GM12878 (cell line): Measurements from ENCODE around the gene SEMA4D. TPM values are rescaled to one million over a fixed set of nuclear protein-coding genes. Genes with fewer than 3 reads are reported as not detected.
A peak's percentile ranks its signal among the peaks of the same experiment; 100 is the strongest.

ENCODE experiments used
- ATAC-seq: fragments of 200-7000 bp; cut with Tn5 transposase; 3 replicates; pipeline ENCODE4 v1.9.1; 2020; ENCODE audit warnings: mild to moderate bottlenecking, moderate library complexity
- BruUV-seq: library from RNA; stranded (reverse); fragments of 400-500 nt; replicated peaks from 2 replicates; lab custom pipeline; 2021; lab: Mats Ljungman, UMichigan
- CTCF ChIA-PET: fragments of 300-600 bp; sonication (Branson Sonifier 250); formaldehyde crosslinking; extraction: SDS; loops from one replicate; lab custom pipeline; 2021; ENCODE audit warnings: inconsistent platforms; lab: Yijun Ruan, JAX
- POLR2A ChIA-PET: fragments of 350-600 bp; formaldehyde crosslinking; extraction: SDS; loops from one replicate; lab custom pipeline; 2021; ENCODE audit warnings: inconsistent platforms; lab: Charles Lee
- RAD21 ChIA-PET: fragments of 300-600 bp; sonication (Branson Sonifier 250); formaldehyde crosslinking; loops from one replicate; lab custom pipeline; 2023; ENCODE audit warnings: antibody characterized with exemption; ENCODE audit not compliant: unreplicated experiment; lab: Charles Lee
- SMC1A ChIA-PET: fragments of 300-600 bp; sonication (Branson Sonifier 250); formaldehyde crosslinking; loops from one replicate; lab custom pipeline; 2023; ENCODE audit not compliant: unreplicated experiment, uncharacterized antibody; lab: Charles Lee
- DNase-seq: peaks from one replicate; pipeline ENCODE4 v3.0.0-alpha.2; 2011; ENCODE audit warnings: low read depth, low spot score
- FAIRE-seq: peaks from 3 replicates; lab custom pipeline; 2011; peaks lifted over from hg19 to GRCh38; lab: Jason Lieb, UNC
- H2AFZ ChIP-seq: 2 replicates; pipeline ENCODE4 v1.6.0; 2011; ENCODE audit warnings: low read depth, low read length, control low read depth; ENCODE audit not compliant: control insufficient read depth
- H3K27ac ChIP-seq: 2 replicates; pipeline ENCODE4 v1.5.1; 2011; ENCODE audit warnings: control low read depth; ENCODE audit not compliant: control insufficient read depth, insufficient read depth
- H3K27me3 ChIP-seq, 2 experiments: replicated peaks in 1 of 2; 2 replicates each; pipeline versions ENCODE4 v1.6.0 to v1.6.1; 2011; ENCODE audit warnings: low read length in 1 of 2; ENCODE audit not compliant: control insufficient read depth in 2 of 2, insufficient read depth in 2 of 2
- H3K36me3 ChIP-seq, 2 experiments: 2 replicates each; pipeline ENCODE4 v1.5.1; 2011; ENCODE audit warnings: low read length in 1 of 2; ENCODE audit not compliant: control insufficient read depth in 2 of 2, insufficient read depth in 2 of 2
- H3K4me1 ChIP-seq: 2 replicates; pipeline ENCODE4 v1.6.1; 2011; ENCODE audit warnings: mild to moderate bottlenecking, low read length, moderate library complexity, mixed read lengths; ENCODE audit not compliant: control insufficient read depth, insufficient read depth
- H3K4me2 ChIP-seq: 2 replicates; pipeline ENCODE4 v1.6.0; 2011; ENCODE audit warnings: control low read depth; ENCODE audit not compliant: control insufficient read depth, insufficient read depth
- H3K4me3 ChIP-seq: fragments of 200-600 bp; sonication (generic); 2 replicates; pipeline ENCODE4 v1.5.1; 2016
- H3K79me2 ChIP-seq: 2 replicates; pipeline ENCODE4 v1.6.0; 2011; ENCODE audit warnings: low read length; ENCODE audit not compliant: control insufficient read depth, insufficient read depth
- H3K9ac ChIP-seq: 2 replicates; pipeline ENCODE4 v1.8.0; 2011; ENCODE audit warnings: low read length, control low read depth, mixed read lengths; ENCODE audit not compliant: control insufficient read depth, insufficient read depth
- H3K9me3 ChIP-seq: replicated peaks from 3 replicates; pipeline ENCODE4 v1.5.1; 2011; ENCODE audit warnings: mild to moderate bottlenecking, low read length; ENCODE audit not compliant: control insufficient read depth, insufficient read depth
- H4K20me1 ChIP-seq: 2 replicates; pipeline ENCODE4 v1.6.0; 2011; ENCODE audit not compliant: control insufficient read depth, insufficient read depth
- BACH1 ChIP-seq: fragments of 450-650 bp; IDR thresholded peaks from 2 replicates; pipeline ENCODE4 v1.6.1; 2017; ENCODE audit warnings: mild to moderate bottlenecking, borderline replicate concordance
- CBX3 ChIP-seq: fragments of 200-600 bp; sonication (generic); IDR thresholded peaks from 2 replicates; pipeline ENCODE4 v1.6.1; 2016; ENCODE audit warnings: low read depth, borderline replicate concordance
- E2F4 ChIP-seq: IDR thresholded peaks from 2 replicates; pipeline ENCODE4 v1.6.1; 2012; ENCODE audit warnings: low read depth, low read length, improper control_type of control experiment
- HDGF ChIP-seq: fragments of 450-650 bp; IDR thresholded peaks from 2 replicates; pipeline ENCODE4 v1.6.1; 2016; ENCODE audit warnings: antibody characterized with exemption
- NR2C2 ChIP-seq: IDR thresholded peaks from 2 replicates; pipeline ENCODE4 v1.6.1; 2011; ENCODE audit warnings: borderline replicate concordance, low read depth; ENCODE audit not compliant: control insufficient read depth, insufficient read length
- PBX3 ChIP-seq: IDR thresholded peaks from 2 replicates; pipeline ENCODE4 v1.6.1; 2011; ENCODE audit warnings: mild to moderate bottlenecking, low read depth, low read length, moderate library complexity; ENCODE audit not compliant: insufficient replicate concordance
- POLR2A ChIP-seq: IDR thresholded peaks from 2 replicates; pipeline ENCODE4 v1.6.1; 2011; ENCODE audit warnings: low read depth, mild to moderate bottlenecking, low read length
- RB1 ChIP-seq: fragments of 450-650 bp; formaldehyde crosslinking; IDR thresholded peaks from 2 replicates; pipeline ENCODE4 v1.6.1; 2017; ENCODE audit warnings: mild to moderate bottlenecking, borderline replicate concordance
- SIN3A ChIP-seq: IDR thresholded peaks from 2 replicates; pipeline ENCODE4 v1.6.1; 2012; ENCODE audit warnings: low read depth, low read length, improper control_type of control experiment
- STAT3 ChIP-seq: IDR thresholded peaks from 2 replicates; pipeline ENCODE4 v1.6.1; 2011; ENCODE audit warnings: low read depth, low read length, improper control_type of control experiment
- ZBED1 ChIP-seq: IDR thresholded peaks from 2 replicates; pipeline ENCODE4 v1.6.1; 2016; ENCODE audit warnings: borderline replicate concordance
- ZBTB4 ChIP-seq: fragments of 450-650 bp; formaldehyde crosslinking; IDR thresholded peaks from 2 replicates; pipeline ENCODE4 v1.4.0; 2022; ENCODE audit warnings: mild to moderate bottlenecking, moderate library complexity
- ZZZ3 ChIP-seq: IDR thresholded peaks from 2 replicates; pipeline ENCODE4 v1.6.1; 2011; ENCODE audit warnings: low read depth; ENCODE audit not compliant: control insufficient read depth, insufficient read length
- WGBS: methylation state at CpG from one replicate; pipeline ENCODE4 v1.1.6; 2016; ENCODE audit warnings: low lambda C conversion rate; ENCODE audit not compliant: insufficient replicate concordance, insufficient coverage; ENCODE audit errors: missing lambda C conversion rate; 5-methylcytosine and 5-hydroxymethylcytosine counted together
- in situ Hi-C: fragments of 300-500 bp; cut with MboI; formaldehyde crosslinking; loops from 9 replicates; pipeline ENCODE4 v1.14.3; 2018; ENCODE audit warnings: mixed read lengths
- intact Hi-C: fragments of 100-400 bp; cut with micrococcal nuclease; formaldehyde crosslinking; loops from one replicate; pipeline ENCODE4 v1.14.2; 2022; ENCODE audit not compliant: unreplicated experiment
- polyA plus RNA-seq, 11 experiments: library from polyadenylated mRNA; depleted of rRNA in 4 of 11; unstranded in 6 of 11; stranded (reverse) in 5 of 11; fragments of >200 nt; fragmentation: Nextera tagmentation in 4 of 11; fragmentation: Illumina TruSeq in 1 of 11; extraction: Ambion mirVana in 4 of 11; extraction: Trizol in 1 of 11; gene quantifications; 1 replicate in 1 of 11; 2 replicates in 10 of 11; pipeline versions ENCODE4 v1.2.1 to v1.2.3, GENCODE V29; 2011 to 2016; ENCODE audit warnings: inconsistent platforms in 2 of 11, missing spikeins in 2 of 11, low read depth in 1 of 11
- total RNA-seq, 4 experiments: library from RNA; depleted of rRNA in 3 of 4; stranded (reverse); fragments of >200 nt in 3 of 4; fragmentation: Illumina TruSeq in 1 of 4; extraction: Trizol in 1 of 4; gene quantifications; 2 replicates each; pipeline versions ENCODE4 v1.2.1 to v1.2.3, GENCODE V29; 2013 to 2021

SEMA4D gene
- total and polyA plus RNA-seq, 10 of the 15 experiments (the other 5 are each of a cell fraction or from before 2014, with no cell fraction given): 15.1 to 136 (median 39.6) TPM

- H3K4me3 ChIP-seq: no peak overlapping the region
- peaks cover 3% of the 10 kb centered on the region; the same call in 1 of the 3 replicates for H3K9me3 ChIP-seq
- FAIRE-seq: no peak
- no peak overlapping the region for H3K27ac ChIP-seq
- no peak overlapping the region for H3K9ac ChIP-seq
- WGBS: 79% methylated on average over 14 of the region's 14 CpGs
- no peak for DNase-seq
- SMC1A ChIA-PET: interaction anchor here (0.9 to 4.1 kb wide), 9 partner anchors 9 to 84 kb away, joined by 3 to 25 read pairs (median 3); no protein-coding TSS in a partner anchor
- peaks cover 62% of the 10 kb centered on the region for H3K4me1 ChIP-seq
- TF ChIP-seq ZBTB4 (CRISPR knock-in tag) (no peak), POLR2A (peak; percentile 65; the same call in 1 of the 2 replicates), STAT3 (no peak), PBX3 (peak; percentile 29), ZBED1 (no peak), CBX3 (no peak), E2F4 (no peak), BACH1 (no peak), ZZZ3 (no peak), RB1 (no peak), SIN3A (no peak), HDGF (no peak), NR2C2 (no peak)
- TF ChIP-seq, all 136 proteins: peak for 2
- in situ Hi-C loops (no loop called here), intact Hi-C loops (no loop called here)
- peaks cover 31% of the 10 kb centered on the region in 2 experiments for H3K36me3 ChIP-seq
- H3K79me2 ChIP-seq: peaks cover 32% of the 10 kb centered on the region
- ChIA-PET RAD21 (interaction anchor here (0.8 to 2.2 kb wide), 4 partner anchors 7 to 146 kb away, joined by 3 to 16 read pairs (median 10); no protein-coding TSS in a partner anchor), POLR2A (interaction anchor here (1.0 to 2.3 kb wide), 3 partner anchors 8 to 146 kb away, joined by 4 to 7 read pairs (median 6); no protein-coding TSS in a partner anchor), CTCF (interaction anchor here (1.1 to 2.1 kb wide), 4 partner anchors 26 to 148 kb away, joined by 3 to 11 read pairs (median 5); no protein-coding TSS in a partner anchor)
- no TSS peak for BruUV-seq
- no peak overlapping the region for H2AFZ ChIP-seq
- no peaks in the 10 kb centered on the region for H4K20me1 ChIP-seq
- no peak overlapping the region for H3K4me2 ChIP-seq
- ATAC-seq: no peak
- H3K27me3 ChIP-seq: no peaks in the 10 kb centered on the region
Observed at GRCh38 chr9:89402695-89403427, 95.1 kb downstream of the SEMA4D start.
